Mammary epithelial cell (primary cell): Measurements from ENCODE around the gene ZNF850.

Experiments
- EZH2 ChIP-seq: IDR thresholded peaks from 2 replicates; pipeline ENCODE4 v1.6.1; 2012; ENCODE audit warnings: low read length, inconsistent platforms, borderline replicate concordance
- TF ChIP-seq, protein P1 (sequence below), 2 donors: IDR thresholded peaks in 1 of 2; conservative IDR thresholded peaks in 1 of 2; 2 replicates each; pipeline ENCODE4 v1.5.1; 2011 to 2012; ENCODE audit warnings: inconsistent platforms in 2 of 2, low read length in 2 of 2, mild to moderate bottlenecking in 2 of 2, control low read depth in 1 of 2, low read depth in 1 of 2; ENCODE audit not compliant: insufficient read depth in 1 of 2; ENCODE audit errors: extremely low read depth in 1 of 2

GRCh38 chr19:36665832-36666231, 106.8 kb downstream of the ZNF850 start:
- TF ChIP-seq, protein P1, sequence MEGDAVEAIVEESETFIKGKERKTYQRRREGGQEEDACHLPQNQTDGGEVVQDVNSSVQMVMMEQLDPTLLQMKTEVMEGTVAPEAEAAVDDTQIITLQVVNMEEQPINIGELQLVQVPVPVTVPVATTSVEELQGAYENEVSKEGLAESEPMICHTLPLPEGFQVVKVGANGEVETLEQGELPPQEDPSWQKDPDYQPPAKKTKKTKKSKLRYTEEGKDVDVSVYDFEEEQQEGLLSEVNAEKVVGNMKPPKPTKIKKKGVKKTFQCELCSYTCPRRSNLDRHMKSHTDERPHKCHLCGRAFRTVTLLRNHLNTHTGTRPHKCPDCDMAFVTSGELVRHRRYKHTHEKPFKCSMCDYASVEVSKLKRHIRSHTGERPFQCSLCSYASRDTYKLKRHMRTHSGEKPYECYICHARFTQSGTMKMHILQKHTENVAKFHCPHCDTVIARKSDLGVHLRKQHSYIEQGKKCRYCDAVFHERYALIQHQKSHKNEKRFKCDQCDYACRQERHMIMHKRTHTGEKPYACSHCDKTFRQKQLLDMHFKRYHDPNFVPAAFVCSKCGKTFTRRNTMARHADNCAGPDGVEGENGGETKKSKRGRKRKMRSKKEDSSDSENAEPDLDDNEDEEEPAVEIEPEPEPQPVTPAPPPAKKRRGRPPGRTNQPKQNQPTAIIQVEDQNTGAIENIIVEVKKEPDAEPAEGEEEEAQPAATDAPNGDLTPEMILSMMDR (conservative IDR thresholded peaks at IDR 0.05 in 1 of 2, IDR thresholded peaks at IDR 0.05 in 1 of 2; ENCODE audit: extremely low read depth in 1 of 2, insufficient read depth in 1 of 2, low read depth in 1 of 2, low read length in 2 of 2): no peak
- TF ChIP-seq EZH2: no peak
